ENCODE measurements around the gene ZPBP.

The ZPBP gene, protein sequence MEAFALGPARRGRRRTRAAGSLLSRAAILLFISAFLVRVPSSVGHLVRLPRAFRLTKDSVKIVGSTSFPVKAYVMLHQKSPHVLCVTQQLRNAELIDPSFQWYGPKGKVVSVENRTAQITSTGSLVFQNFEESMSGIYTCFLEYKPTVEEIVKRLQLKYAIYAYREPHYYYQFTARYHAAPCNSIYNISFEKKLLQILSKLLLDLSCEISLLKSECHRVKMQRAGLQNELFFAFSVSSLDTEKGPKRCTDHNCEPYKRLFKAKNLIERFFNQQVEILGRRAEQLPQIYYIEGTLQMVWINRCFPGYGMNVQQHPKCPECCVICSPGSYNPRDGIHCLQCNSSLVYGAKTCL
- 0 to 0.20 (median 0) reads per million in 9 experiments for total RNA-seq

DNA sequence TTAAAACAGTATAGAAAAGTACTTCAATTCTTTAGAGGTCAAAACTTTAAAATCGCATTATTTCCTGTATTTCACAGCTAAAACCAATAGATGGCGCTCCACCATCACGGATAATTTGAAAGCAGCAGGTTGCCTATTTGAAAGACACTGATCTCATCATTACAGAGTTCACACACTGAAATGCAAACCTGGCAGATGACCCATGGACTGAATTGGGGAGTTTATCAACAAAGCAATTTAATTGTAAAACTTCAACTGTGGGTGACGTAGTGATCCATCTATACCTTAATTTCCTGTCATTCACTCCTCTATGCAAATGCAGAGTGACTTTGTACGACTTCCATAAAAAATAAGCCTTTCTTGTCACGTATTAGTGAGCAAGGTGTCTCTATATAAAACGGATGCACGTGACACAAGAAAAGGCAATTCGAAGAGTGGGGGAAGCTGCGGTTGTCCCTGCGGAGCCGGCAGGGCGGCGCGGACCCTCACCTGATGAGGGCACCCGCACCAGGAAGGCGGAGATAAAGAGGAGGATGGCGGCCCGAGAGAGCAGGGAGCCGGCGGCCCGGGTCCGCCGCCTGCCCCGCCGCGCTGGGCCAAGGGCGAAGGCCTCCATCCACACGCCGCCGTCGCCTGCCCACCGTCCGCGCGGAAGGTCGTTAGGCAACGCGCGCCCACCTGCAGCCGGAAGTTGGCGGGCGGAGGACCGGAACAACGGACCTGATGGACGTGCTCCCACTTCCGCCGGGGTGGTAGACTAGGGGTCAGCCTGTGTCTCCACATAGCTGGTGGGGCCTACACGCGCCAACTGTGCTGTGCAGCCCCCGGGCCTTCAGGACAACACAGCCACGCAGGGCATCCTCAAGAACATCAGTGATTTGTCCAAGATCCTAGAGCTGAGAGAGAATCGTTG lies at the start of gene ZPBP:
Gene ZPBP (minus strand): TSS at position 668 of the 913 bp plus-strand sequence. CDS start 52 bp downstream, at position 616.
- peak; percentile 83 for ATAC-seq (replicated peaks)
- Mint-ChIP-seq H3K9me3 (no peaks in the 10 kb centered on the region), H3K27ac (peak within 1 kb of the TSS; percentile 82), H3K27me3 (peaks cover 0 to 6% of the 10 kb centered on the region in 2 donors), H3K36me3 (ENCODE audit: insufficient read depth) (no peaks in the 10 kb centered on the region), H3K4me3 (peak within 1 kb of the TSS; percentile 86 to 87), H3K4me1 (ENCODE audit: low read depth in 2 of 2) (peaks cover 4% of the 10 kb centered on the region in 2 donors)
- peak; percentile 45 to 57 (median 53) for DNase-seq

DNA sequence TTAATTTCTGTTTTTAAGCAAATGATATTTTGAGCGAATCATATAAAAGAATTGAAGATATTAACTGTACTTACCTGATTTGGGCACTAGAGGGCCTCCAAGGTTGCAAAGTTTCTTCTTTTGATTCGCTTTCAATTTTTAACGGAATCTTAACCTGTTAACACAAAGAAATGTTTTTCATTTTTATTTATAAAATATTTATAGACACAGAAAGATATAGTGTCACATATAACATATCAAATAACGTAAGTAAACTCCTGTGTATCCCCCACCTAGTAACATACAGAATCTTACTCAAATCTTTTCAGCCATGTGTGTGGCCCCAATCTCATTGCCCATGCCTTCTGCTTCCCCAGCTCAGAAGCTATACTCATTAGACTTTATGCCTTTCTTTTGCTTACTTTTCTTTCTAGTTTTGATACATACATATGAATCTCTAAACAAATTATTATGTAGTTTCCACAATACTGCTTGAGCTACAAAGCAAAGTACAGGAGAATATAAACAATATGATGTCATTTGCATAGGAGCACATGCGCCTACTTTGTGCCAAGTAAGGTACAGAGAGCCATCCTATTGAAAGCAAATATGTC lies 49.5 kb upstream of the ZPBP start:
- DNase-seq (peak; percentile 25 to 41 (median 28)), ATAC-seq (replicated peaks) (peak; percentile 57)
- H3K4me1 Mint-ChIP-seq (ENCODE audit: low read depth in 2 of 2) = peaks cover 3 to 6% of the 10 kb centered on the region in 2 donors
- no peaks in the 10 kb centered on the region for H3K36me3 Mint-ChIP-seq (ENCODE audit: insufficient read depth)
- H3K9me3 Mint-ChIP-seq = no peaks in the 10 kb centered on the region
- H3K27ac Mint-ChIP-seq = no peak overlapping the region
- peaks cover 24 to 27% of the 10 kb centered on the region in 2 donors for H3K27me3 Mint-ChIP-seq
- H3K4me3 Mint-ChIP-seq = peak overlapping the region in 1 of 2 donors; percentile 34

DNA sequence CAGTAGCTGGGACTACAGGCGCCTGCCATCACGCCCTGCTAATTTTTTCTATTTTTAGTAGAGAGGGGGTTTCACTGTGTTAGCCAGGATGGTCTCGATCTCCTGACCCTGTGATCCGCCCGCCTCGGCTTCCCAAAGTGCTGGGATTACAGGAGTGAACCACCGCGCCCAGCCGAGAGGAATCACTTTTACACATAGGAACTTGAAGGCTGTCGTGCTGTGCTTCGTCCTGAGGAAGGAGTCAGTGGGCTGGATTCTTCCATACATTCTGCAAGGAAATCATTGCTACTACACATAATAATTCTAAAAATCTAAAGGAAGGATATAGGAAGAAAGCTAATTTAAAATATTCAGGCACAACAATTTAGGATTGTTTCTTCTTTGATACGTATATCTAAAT lies 48.8 kb upstream of the ZPBP start:
- peaks cover 3 to 6% of the 10 kb centered on the region in 2 donors for H3K4me1 Mint-ChIP-seq (ENCODE audit: low read depth in 2 of 2)
- H3K36me3 Mint-ChIP-seq (ENCODE audit: insufficient read depth) = no peaks in the 10 kb centered on the region
- H3K9me3 Mint-ChIP-seq = no peaks in the 10 kb centered on the region
- no peak overlapping the region for H3K27ac Mint-ChIP-seq
- H3K4me3 Mint-ChIP-seq = no peak overlapping the region
- peaks cover 24 to 27% of the 10 kb centered on the region in 2 donors for H3K27me3 Mint-ChIP-seq
- ATAC-seq (replicated peaks) (no peak), DNase-seq (no peak)

DNA sequence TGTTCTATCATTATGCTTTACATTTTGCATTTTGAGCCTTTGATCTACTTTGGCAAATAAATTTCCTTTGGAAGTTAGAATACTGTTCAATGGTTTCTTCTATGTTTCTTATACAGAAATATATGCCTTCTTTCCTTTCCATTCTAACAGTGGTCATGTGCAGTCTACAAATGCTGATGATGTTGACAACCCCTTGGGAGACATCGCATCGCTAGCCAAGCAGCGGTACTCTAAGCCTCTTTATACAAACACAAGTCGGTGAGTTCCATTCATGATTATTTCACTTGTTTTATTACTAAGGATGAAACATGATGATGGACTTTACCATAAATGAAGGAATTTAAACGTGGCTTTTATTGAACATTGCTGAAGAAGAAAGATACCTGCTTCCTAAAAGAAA lies 48.1 kb upstream of the ZPBP start:
- Mint-ChIP-seq H3K36me3 (ENCODE audit: insufficient read depth) (no peaks in the 10 kb centered on the region), H3K27ac (no peak overlapping the region), H3K4me3 (no peak overlapping the region), H3K9me3 (no peaks in the 10 kb centered on the region), H3K4me1 (ENCODE audit: low read depth in 2 of 2) (peaks cover 2 to 3% of the 10 kb centered on the region in 2 donors), H3K27me3 (peaks cover 17 to 20% of the 10 kb centered on the region in 2 donors)
- DNase-seq = no peak
- no peak for ATAC-seq (replicated peaks)

DNA sequence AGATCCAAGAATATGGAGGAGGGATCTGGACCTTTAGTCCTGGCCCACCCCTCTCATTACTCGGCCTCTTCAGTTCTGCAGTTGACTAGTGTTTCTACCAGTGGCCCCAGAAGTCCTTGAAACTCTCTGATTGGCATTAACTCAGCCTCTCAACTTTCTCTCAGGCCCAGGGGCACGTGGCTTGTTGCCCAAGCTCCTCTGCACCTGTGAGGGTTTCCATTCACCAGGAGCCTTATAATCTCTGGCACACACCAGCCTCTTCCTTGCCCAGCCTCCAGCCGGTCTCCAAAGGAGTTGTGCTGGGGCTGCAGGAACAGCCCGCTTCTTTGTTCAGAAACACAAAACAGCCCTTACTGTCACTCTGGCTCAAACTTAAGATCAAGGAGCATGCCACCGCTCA lies 47.6 kb upstream of the ZPBP start:
- Mint-ChIP-seq H3K27ac (no peak overlapping the region), H3K36me3 (ENCODE audit: insufficient read depth) (no peaks in the 10 kb centered on the region), H3K27me3 (peaks cover 16 to 20% of the 10 kb centered on the region in 2 donors), H3K4me3 (no peak overlapping the region), H3K9me3 (no peaks in the 10 kb centered on the region), H3K4me1 (ENCODE audit: low read depth in 2 of 2) (peaks cover 2 to 3% of the 10 kb centered on the region in 2 donors)
- DNase-seq (no peak), ATAC-seq (replicated peaks) (no peak)

DNA sequence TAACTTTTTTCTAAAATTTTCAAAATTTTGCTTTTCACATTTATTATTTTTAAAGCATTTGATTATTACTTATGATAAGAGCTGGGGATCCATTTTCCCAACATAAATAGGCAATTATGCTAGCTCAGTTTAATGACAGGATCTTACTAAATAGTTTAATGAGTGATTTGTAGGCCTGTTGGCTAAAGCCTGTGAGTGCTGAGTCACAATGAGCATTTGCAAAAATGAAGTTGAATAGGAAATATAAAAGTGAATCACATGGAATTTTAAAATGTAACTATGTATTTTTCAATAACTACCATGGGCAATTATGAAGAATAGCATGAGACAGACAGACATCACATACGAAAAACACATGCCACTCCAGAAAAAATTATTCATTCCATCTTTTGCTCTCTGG lies 45.1 kb upstream of the ZPBP start:
- no peak for DNase-seq
- peaks cover 2 to 3% of the 10 kb centered on the region in 2 donors for H3K4me1 Mint-ChIP-seq (ENCODE audit: low read depth in 2 of 2)
- H3K27me3 Mint-ChIP-seq = peaks cover 16 to 20% of the 10 kb centered on the region in 2 donors
- no peak overlapping the region for H3K4me3 Mint-ChIP-seq
- no peaks in the 10 kb centered on the region for H3K36me3 Mint-ChIP-seq (ENCODE audit: insufficient read depth)
- H3K27ac Mint-ChIP-seq = no peak overlapping the region
- ATAC-seq (replicated peaks) = no peak
- no peaks in the 10 kb centered on the region for H3K9me3 Mint-ChIP-seq

DNA sequence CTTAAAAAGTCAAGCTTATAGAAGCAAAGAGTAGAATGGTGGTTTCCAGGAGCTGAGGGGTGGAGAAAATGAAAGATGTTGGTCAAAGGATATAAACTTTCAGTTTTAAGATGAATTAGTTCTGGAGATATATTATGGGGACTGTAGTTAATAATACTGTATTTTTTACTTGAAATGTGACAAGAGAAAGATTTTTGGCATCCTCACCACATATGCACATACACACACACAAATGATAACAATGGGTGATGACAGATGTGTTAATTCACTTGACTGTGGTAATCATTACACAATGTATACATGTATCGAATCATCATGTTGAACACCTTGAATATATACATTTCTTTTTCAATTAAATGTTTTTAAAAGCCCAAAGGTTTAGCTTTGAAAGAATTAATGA lies 32.7 kb upstream of the ZPBP start:
- no peak for DNase-seq
- H3K36me3 Mint-ChIP-seq (ENCODE audit: insufficient read depth) = no peaks in the 10 kb centered on the region
- no peaks in the 10 kb centered on the region for H3K9me3 Mint-ChIP-seq
- ATAC-seq (replicated peaks) = no peak
- H3K4me3 Mint-ChIP-seq = no peak overlapping the region
- H3K4me1 Mint-ChIP-seq (ENCODE audit: low read depth in 2 of 2) = no peaks in the 10 kb centered on the region
- H3K27ac Mint-ChIP-seq = no peak overlapping the region
- peaks cover 4% of the 10 kb centered on the region in 2 donors for H3K27me3 Mint-ChIP-seq

DNA sequence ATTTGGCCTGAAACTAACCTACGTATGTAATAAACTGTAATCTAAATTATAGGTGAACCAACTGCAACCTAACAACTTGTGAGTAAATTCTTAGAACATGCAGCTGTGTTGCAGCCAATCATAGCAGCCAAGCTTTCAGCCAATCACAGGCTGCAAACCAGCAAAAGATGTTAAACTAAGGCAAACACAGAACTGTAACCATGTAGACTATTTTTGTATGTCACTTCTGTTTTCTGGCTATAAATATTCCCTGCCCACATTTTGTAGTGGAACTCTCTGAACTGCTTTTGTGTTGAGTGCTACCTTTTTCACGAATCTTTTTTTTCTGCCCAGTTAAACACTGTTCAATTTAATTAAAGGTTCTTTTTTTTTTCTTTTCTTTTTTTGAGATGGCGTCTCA lies 28.2 kb upstream of the ZPBP start:
- no peaks in the 10 kb centered on the region for H3K9me3 Mint-ChIP-seq
- peaks cover 32 to 42% of the 10 kb centered on the region in 2 donors for H3K27me3 Mint-ChIP-seq
- H3K36me3 Mint-ChIP-seq (ENCODE audit: insufficient read depth) = no peaks in the 10 kb centered on the region
- H3K4me1 Mint-ChIP-seq (ENCODE audit: low read depth in 2 of 2) = no peaks in the 10 kb centered on the region
- H3K27ac Mint-ChIP-seq = no peak overlapping the region
- no peak overlapping the region for H3K4me3 Mint-ChIP-seq
- ATAC-seq (replicated peaks) (no peak), DNase-seq (no peak)

DNA sequence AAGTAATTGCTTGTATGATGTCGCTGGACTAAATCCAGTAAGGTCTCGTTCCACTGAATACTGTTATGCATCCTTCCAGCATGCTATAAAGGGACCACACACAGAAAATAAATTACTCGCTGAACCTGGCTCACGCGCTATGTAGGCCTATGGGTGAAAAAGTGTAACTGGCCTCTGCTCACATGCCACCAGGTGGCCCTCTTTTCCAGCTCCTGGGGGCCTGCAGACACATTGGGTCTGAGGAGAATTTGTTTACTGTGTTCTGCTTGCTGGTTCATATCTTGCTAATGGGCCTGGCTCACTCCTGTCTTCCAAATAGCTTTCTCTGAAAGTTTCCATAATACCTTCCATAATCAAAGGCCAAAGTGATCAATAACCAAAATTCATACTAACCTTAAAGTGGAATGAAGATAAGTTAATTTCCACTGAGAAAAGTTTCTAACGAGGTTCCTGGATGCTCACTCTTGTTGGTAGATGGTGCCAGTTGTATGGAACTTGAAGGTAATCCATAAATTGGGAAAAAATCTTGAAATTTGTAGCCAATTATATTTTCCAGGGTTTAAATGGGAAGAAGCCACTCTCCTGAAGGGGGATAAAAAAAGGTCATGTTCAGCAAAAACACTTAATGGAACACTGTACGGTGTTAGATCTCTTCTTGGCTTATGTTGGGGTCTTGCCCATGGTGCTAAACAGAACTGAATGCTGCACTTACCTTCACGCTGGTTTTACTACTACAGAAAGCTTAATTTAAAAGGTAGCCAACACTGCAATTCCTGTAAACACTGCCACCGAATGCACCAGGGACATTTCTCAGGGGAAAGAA lies 27.0 kb upstream of the ZPBP start:
- peaks cover 39 to 48% of the 10 kb centered on the region in 2 donors for H3K27me3 Mint-ChIP-seq
- no peak overlapping the region for H3K27ac Mint-ChIP-seq
- H3K4me3 Mint-ChIP-seq = no peak overlapping the region
- DNase-seq = no peak
- peak; percentile 37 for ATAC-seq (replicated peaks)
- no peaks in the 10 kb centered on the region for H3K4me1 Mint-ChIP-seq (ENCODE audit: low read depth in 2 of 2)
- no peaks in the 10 kb centered on the region for H3K9me3 Mint-ChIP-seq
- H3K36me3 Mint-ChIP-seq (ENCODE audit: insufficient read depth) = no peaks in the 10 kb centered on the region

DNA sequence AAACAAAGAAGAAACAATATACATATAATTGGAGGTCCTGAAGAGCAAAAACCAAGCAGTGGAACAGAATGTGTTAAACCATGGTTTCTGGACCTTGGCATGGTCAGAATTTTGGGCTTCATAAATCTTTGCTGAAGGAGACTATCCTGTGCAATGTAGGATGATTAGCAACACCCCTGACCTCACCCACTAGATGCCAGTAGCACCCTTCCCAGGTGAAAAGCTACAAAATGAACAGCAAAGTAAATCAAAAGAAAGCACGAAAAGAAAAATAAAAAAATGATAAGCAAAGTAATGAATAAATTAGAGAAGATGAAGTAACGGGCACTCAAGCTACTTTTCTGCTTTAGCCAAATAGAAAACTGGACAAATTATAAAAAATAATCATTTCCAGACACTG lies 19.2 kb upstream of the ZPBP start:
- DNase-seq (no peak), ATAC-seq (replicated peaks) (no peak)
- H3K27ac Mint-ChIP-seq = no peak overlapping the region
- peaks cover 44 to 50% of the 10 kb centered on the region in 2 donors for H3K27me3 Mint-ChIP-seq
- peaks cover 0 to 5% of the 10 kb centered on the region in 2 donors for H3K9me3 Mint-ChIP-seq
- H3K4me3 Mint-ChIP-seq = no peak overlapping the region
- H3K4me1 Mint-ChIP-seq (ENCODE audit: low read depth in 2 of 2) = no peaks in the 10 kb centered on the region
- peaks cover 3% of the 10 kb centered on the region for H3K36me3 Mint-ChIP-seq (ENCODE audit: insufficient read depth)

DNA sequence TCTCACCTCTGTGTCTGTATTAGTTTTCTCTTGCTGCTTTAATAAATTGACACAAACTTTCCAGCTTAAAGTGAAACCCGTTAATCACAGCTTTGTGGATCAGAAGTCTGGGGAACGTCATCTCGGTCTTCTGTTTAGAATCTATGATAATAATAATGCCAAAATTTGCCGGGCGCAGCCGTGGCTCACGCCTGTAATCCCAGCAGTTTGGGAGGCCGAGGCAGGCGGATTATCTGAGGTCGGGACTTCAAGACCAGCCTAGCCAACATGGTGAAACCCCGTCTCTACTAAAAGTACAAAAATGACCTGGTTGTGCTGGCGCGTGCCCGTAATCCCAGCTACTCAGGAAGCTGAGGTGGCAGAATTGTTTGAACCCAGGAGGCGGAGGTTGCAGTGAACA lies 8.8 kb upstream of the ZPBP start:
- DNase-seq (no peak), ATAC-seq (replicated peaks) (no peak)
- Mint-ChIP-seq H3K27me3 (peaks cover 35 to 50% of the 10 kb centered on the region in 2 donors), H3K4me1 (ENCODE audit: low read depth in 2 of 2) (no peaks in the 10 kb centered on the region), H3K27ac (no peak overlapping the region), H3K4me3 (no peak overlapping the region), H3K9me3 (no peaks in the 10 kb centered on the region), H3K36me3 (ENCODE audit: insufficient read depth) (no peaks in the 10 kb centered on the region)

DNA sequence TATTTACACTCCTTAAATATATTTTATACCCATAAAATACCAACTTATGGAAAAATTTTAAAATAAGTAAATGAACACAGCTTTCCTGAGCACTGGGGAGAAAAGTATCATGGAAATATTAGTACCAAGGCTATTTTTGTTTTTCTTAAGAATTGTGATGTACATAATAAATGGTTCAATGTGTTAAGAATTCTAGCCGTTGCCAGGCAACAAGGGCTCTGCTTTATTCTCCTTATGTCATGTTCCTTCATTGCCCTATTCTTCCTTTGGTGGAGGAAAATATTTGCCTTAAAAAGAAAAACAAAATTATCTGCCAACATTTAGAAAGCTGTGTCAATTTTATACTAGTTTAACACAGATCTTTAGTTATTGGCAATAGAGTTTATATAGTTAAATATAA lies 2.6 kb upstream of the ZPBP start:
- no peaks in the 10 kb centered on the region for H3K9me3 Mint-ChIP-seq
- H3K27ac Mint-ChIP-seq = no peak overlapping the region
- H3K4me1 Mint-ChIP-seq (ENCODE audit: low read depth in 2 of 2) = peaks cover 4% of the 10 kb centered on the region in 2 donors
- H3K36me3 Mint-ChIP-seq (ENCODE audit: insufficient read depth) = no peaks in the 10 kb centered on the region
- H3K4me3 Mint-ChIP-seq = no peak overlapping the region
- no peak for ATAC-seq (replicated peaks)
- no peak for DNase-seq
- H3K27me3 Mint-ChIP-seq = peaks cover 11 to 14% of the 10 kb centered on the region in 2 donors
